H9 (cell line): ENCODE data around the gene INPP5E. TPM values are rescaled to one million over a fixed set of nuclear protein-coding genes. Genes with fewer than 3 reads are reported as not detected.

Experiments used
- DNase-seq: peaks from one replicate; pipeline ENCODE4 v3.0.0-alpha.2; 2017
- H2AFZ ChIP-seq: one replicate; pipeline ENCODE4 v1.6.1; 2013; ENCODE audit warnings: mild to moderate bottlenecking, low read length, control low read depth, moderate library complexity
- H2AK5ac ChIP-seq: 2 replicates; pipeline ENCODE4 v1.6.1; 2013; ENCODE audit warnings: low read length, control low read depth, mixed read lengths; ENCODE audit not compliant: insufficient read length
- H2BK120ac ChIP-seq: one replicate; pipeline ENCODE4 v1.6.1; 2013; ENCODE audit warnings: low read depth, mild to moderate bottlenecking, low read length, control low read depth, inconsistent platforms; ENCODE audit not compliant: poor library complexity, severe bottlenecking
- H2BK12ac ChIP-seq: 2 replicates; pipeline ENCODE4 v1.6.1; 2013; ENCODE audit warnings: low read length, control low read depth, mixed read lengths, low read depth; ENCODE audit not compliant: insufficient read length
- H2BK15ac ChIP-seq: 2 replicates; pipeline ENCODE4 v1.6.1; 2013; ENCODE audit warnings: low read depth, low read length, control low read depth
- H2BK20ac ChIP-seq: one replicate; pipeline ENCODE4 v1.6.1; 2013; ENCODE audit warnings: low read depth, mild to moderate bottlenecking, low read length, control low read depth, inconsistent platforms; ENCODE audit not compliant: poor library complexity, severe bottlenecking
- H2BK5ac ChIP-seq: 2 replicates; pipeline ENCODE4 v1.6.1; 2013; ENCODE audit warnings: low read length, control low read depth, mixed read lengths; ENCODE audit not compliant: insufficient read length
- H3K14ac ChIP-seq: 2 replicates; pipeline ENCODE4 v1.6.1; 2013; ENCODE audit warnings: low read length, control low read depth; ENCODE audit not compliant: insufficient read depth
- H3K18ac ChIP-seq: 2 replicates; pipeline ENCODE4 v1.6.1; 2013; ENCODE audit warnings: low read depth, mild to moderate bottlenecking, mixed read lengths, low read length, control low read depth; ENCODE audit not compliant: insufficient read length
- H3K23ac ChIP-seq: 2 replicates; pipeline ENCODE4 v1.6.1; 2013; ENCODE audit warnings: low read length, control low read depth, mixed read lengths, low read depth; ENCODE audit not compliant: insufficient read length
- H3K23me2 ChIP-seq: 2 replicates; pipeline ENCODE4 v1.6.1; 2013; ENCODE audit warnings: low read depth, mild to moderate bottlenecking, mixed read lengths, low read length, control low read depth; ENCODE audit not compliant: insufficient read length, poor library complexity, severe bottlenecking
- H3K27ac ChIP-seq: 2 replicates; pipeline ENCODE4 v1.5.1; 2013; ENCODE audit warnings: low read length, control low read depth, mixed read lengths, low read depth; ENCODE audit not compliant: insufficient read length
- H3K27me3 ChIP-seq: 2 replicates; pipeline ENCODE4 v1.6.1; 2013; ENCODE audit warnings: low read length, control low read depth, inconsistent platforms; ENCODE audit not compliant: insufficient read depth
- H3K4ac ChIP-seq: 2 replicates; pipeline ENCODE4 v1.6.1; 2013; ENCODE audit warnings: low read depth, mild to moderate bottlenecking, control low read depth, inconsistent platforms, low read length, moderate library complexity
- H3K4me1 ChIP-seq: 2 replicates; pipeline ENCODE4 v1.6.1; 2013; ENCODE audit warnings: low read length, control low read depth, inconsistent platforms; ENCODE audit not compliant: insufficient read depth
- H3K4me2 ChIP-seq: 2 replicates; pipeline ENCODE4 v1.6.1; 2013; ENCODE audit warnings: low read length, control low read depth, mixed read lengths; ENCODE audit not compliant: insufficient read length, insufficient read depth
- H3K56ac ChIP-seq: 2 replicates; pipeline ENCODE4 v1.6.1; 2013; ENCODE audit warnings: low read depth, mild to moderate bottlenecking, mixed read lengths, low read length, control low read depth; ENCODE audit not compliant: insufficient read length
- H3K79me1 ChIP-seq: 2 replicates; pipeline ENCODE4 v1.6.1; 2013; ENCODE audit warnings: low read depth, mild to moderate bottlenecking, moderate library complexity, low read length, control low read depth, inconsistent platforms; ENCODE audit not compliant: insufficient read depth, poor library complexity, severe bottlenecking
- H3K79me2 ChIP-seq: 2 replicates; pipeline ENCODE4 v1.6.1; 2013; ENCODE audit warnings: low read length, control low read depth, inconsistent platforms; ENCODE audit not compliant: insufficient read depth
- H3K9ac ChIP-seq: 2 replicates; pipeline ENCODE4 v1.6.1; 2013; ENCODE audit warnings: low read length, control low read depth, mixed read lengths; ENCODE audit not compliant: insufficient read length; ENCODE audit errors: extremely low read depth
- H3K9me3 ChIP-seq: one replicate; pipeline ENCODE4 v1.6.1; 2013; ENCODE audit warnings: low read depth, low read length, inconsistent platforms; ENCODE audit not compliant: control insufficient read depth
- H3T11ph ChIP-seq: one replicate; pipeline ENCODE4 v1.6.1; 2013; ENCODE audit warnings: mild to moderate bottlenecking, low read length, control low read depth, inconsistent platforms
- H4K20me1 ChIP-seq: one replicate; pipeline ENCODE4 v1.6.1; 2013; ENCODE audit not compliant: control insufficient read depth, insufficient read length, insufficient read depth
- H4K5ac ChIP-seq: 2 replicates; pipeline ENCODE4 v1.6.1; 2013; ENCODE audit warnings: low read depth, mild to moderate bottlenecking, mixed read lengths, low read length, control low read depth; ENCODE audit not compliant: insufficient read length
- H4K8ac ChIP-seq: replicated peaks from 2 replicates; pipeline ENCODE4 v1.6.1; 2013; ENCODE audit warnings: low read length, control low read depth, mixed read lengths, low read depth; ENCODE audit not compliant: insufficient read length
- H4K91ac ChIP-seq: 2 replicates; pipeline ENCODE4 v1.6.1; 2013; ENCODE audit warnings: low read depth, mild to moderate bottlenecking, moderate library complexity, mixed read lengths, low read length, control low read depth; ENCODE audit not compliant: insufficient read length
- H3K27ac Mint-ChIP-seq, 3 experiments: 2 replicates in 2 of 3; 3 replicates in 1 of 3; pipeline ENCODE4 v1.8.0; 2020 to 2021; ENCODE audit warnings: mixed read lengths in 3 of 3, mild to moderate bottlenecking in 1 of 3, moderate library complexity in 1 of 3
- H3K27me3 Mint-ChIP-seq: 2 replicates; pipeline ENCODE4 v1.8.0; 2021; ENCODE audit warnings: low read depth, mild to moderate bottlenecking, moderate library complexity, mixed read lengths
- H3K36me3 Mint-ChIP-seq, 3 experiments: 2 replicates in 2 of 3; 3 replicates in 1 of 3; pipeline ENCODE4 v1.8.0; 2020 to 2021; ENCODE audit warnings: low read depth in 3 of 3, mixed read lengths in 3 of 3; ENCODE audit not compliant: insufficient read depth in 1 of 3
- H3K4me1 Mint-ChIP-seq, 2 experiments: 2 replicates each; pipeline ENCODE4 v1.8.0; 2020; ENCODE audit warnings: mixed read lengths in 2 of 2
- H3K4me3 Mint-ChIP-seq, 2 experiments: 2 replicates in 1 of 2; 3 replicates in 1 of 2; pipeline ENCODE4 v1.8.0; 2020 to 2021; ENCODE audit warnings: mild to moderate bottlenecking in 2 of 2, mixed read lengths in 2 of 2, moderate library complexity in 1 of 2
- H3K9me3 Mint-ChIP-seq, 2 experiments: 2 replicates in 1 of 2; 3 replicates in 1 of 2; pipeline ENCODE4 v1.8.0; 2020; ENCODE audit warnings: mild to moderate bottlenecking in 2 of 2, mixed read lengths in 2 of 2, moderate library complexity in 1 of 2
- CTCF ChIP-seq: fragments of 200-600 bp; sonication (generic); conservative IDR thresholded peaks from 3 replicates; pipeline ENCODE4 v1.8.0; 2021; ENCODE audit warnings: antibody characterized with exemption, mild to moderate bottlenecking
- WGBS: extraction: QIAGEN DNeasy Blood & Tissue Kit; methylation state at CpG from one replicate; pipeline ENCODE4 v1.1.7; 2013; ENCODE audit warnings: missing lambda C conversion rate, low lambda C conversion rate, mixed read lengths; ENCODE audit not compliant: insufficient read length; ENCODE audit errors: extremely low coverage; 5-methylcytosine and 5-hydroxymethylcytosine counted together
- total RNA-seq: library from RNA; stranded (reverse); gene quantifications from 2 replicates; pipeline ENCODE4 v1.2.1, GENCODE V29; 2021

INPP5E gene
- total RNA-seq, 1 experiment from 2014 or later = 21.0 TPM

DNA sequence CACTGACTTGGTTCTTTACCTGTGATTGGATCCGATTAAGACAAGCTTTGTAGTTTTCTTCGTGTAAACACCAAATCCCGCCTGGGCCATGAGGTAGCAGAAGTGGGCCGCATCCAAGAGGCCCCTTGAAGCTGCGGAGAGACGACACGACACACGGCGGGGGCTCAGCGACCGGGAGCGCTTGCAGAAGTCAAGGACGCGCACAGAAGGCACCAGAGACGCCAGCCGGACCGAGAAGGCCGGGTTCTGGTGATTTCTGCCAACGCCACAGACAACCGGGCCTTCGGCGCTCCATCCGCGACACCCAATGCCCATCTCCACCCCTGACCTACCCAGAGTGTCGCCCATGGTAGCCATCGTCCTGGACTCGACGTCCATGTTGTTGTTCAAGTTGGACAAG is 19.8 kb upstream of the INPP5E start:
- no peaks in the 10 kb centered on the region for H3K27me3 Mint-ChIP-seq
- Histone ChIP-seq H3K23me2 (peaks cover 3% of the 10 kb centered on the region), H3K79me2 (0 out of 2 replicates have a peak, but pooled peaks cover 2% of the 10 kb centered on the region), H4K8ac (no peak overlapping the region), H2BK15ac (no peak overlapping the region), H3K9ac (no peak overlapping the region), H3K4me1 (no peaks in the 10 kb centered on the region), H4K5ac (no peak overlapping the region), H4K20me1 (no peaks in the 10 kb centered on the region), H3K27ac (no peak overlapping the region), H3K27me3 (no peaks in the 10 kb centered on the region), H3K4ac (no peak overlapping the region), H3K56ac (no peak overlapping the region), H2BK120ac (no peak overlapping the region), H3K18ac (no peak overlapping the region), H2AFZ (no peak overlapping the region), H3K9me3 (no peaks in the 10 kb centered on the region), H2BK12ac (no peak overlapping the region), H3K79me1 (no peaks in the 10 kb centered on the region), H2BK20ac (no peak overlapping the region), H3K14ac (no peak overlapping the region), H3K4me2 (no peak overlapping the region), H4K91ac (no peak overlapping the region), H2AK5ac (no peak overlapping the region), H3K23ac (no peak overlapping the region), H3T11ph (no peak overlapping the region), H2BK5ac (no peak overlapping the region)
- WGBS = no CpG with 5 or more reads among the region's 28 CpGs
- peaks cover 66 to 89% (median 87%) of the 10 kb centered on the region in 3 experiments; a peak in 6 of 7 replicates for H3K36me3 Mint-ChIP-seq
- DNase-seq = no peak
- TF ChIP-seq CTCF = no peak
- H3K27ac Mint-ChIP-seq = 0 out of 7 replicates have a peak overlapping the region, but pooled peaks of 1 of the 3 experiments have one; percentile 61
- H3K4me3 Mint-ChIP-seq = no peak overlapping the region
- no peaks in the 10 kb centered on the region for H3K9me3 Mint-ChIP-seq
- no peaks in the 10 kb centered on the region for H3K4me1 Mint-ChIP-seq
